GM10266 (cell line): ENCODE data around the gene MED20.

Experiments
- DNase-seq: peaks from one replicate; pipeline ENCODE4 v3.0.0; 2012; ENCODE audit errors: extremely low spot score
- TF ChIP-seq, protein P1 (sequence below): IDR thresholded peaks from 2 replicates; pipeline ENCODE4 v1.5.1; 2012; ENCODE audit warnings: mild to moderate bottlenecking, low read depth; ENCODE audit not compliant: control insufficient read depth, insufficient read depth; ENCODE audit errors: missing control alignments

Gene MED20

DNA sequence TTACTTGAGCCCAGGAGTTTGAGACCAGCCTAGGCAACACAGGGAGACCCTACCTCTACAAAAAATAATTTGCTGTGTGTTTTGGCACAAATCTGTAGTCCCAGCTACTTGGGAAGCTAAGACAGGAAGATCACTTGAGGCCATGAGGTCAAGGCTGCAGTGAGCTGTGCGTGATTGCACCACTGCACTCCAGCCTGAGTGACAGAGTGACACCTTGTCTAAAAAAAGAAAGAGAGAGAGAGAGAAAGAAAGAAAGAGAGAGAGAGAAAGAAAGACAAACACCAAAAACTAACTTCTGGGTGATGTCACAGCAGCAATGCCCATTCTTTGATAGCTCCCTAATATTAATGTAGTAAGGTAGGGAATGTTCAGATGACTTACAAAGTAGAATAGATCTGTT, 46.2 kb downstream of the MED20 start:
- no peak for DNase-seq

DNA sequence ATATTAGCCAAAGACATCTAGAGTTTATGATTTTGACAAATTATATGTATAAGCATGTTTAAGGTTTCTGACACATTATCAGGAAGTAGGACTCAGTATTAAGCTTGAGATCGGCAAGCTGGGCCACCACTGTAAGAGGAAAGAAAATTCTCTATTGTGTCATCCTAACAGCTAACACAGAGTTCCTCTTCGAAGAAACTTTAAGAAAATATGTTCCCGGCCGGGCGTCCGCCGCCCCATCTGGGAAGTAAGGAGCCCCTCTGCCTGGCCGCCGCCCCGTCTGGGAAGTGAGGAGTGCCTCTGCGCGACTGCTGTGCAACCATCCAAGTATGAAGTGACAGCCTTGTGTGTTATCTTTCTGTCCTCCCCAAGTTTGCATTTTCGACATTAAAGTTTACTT, 48.8 kb downstream of the MED20 start:
- TF ChIP-seq, protein P1, sequence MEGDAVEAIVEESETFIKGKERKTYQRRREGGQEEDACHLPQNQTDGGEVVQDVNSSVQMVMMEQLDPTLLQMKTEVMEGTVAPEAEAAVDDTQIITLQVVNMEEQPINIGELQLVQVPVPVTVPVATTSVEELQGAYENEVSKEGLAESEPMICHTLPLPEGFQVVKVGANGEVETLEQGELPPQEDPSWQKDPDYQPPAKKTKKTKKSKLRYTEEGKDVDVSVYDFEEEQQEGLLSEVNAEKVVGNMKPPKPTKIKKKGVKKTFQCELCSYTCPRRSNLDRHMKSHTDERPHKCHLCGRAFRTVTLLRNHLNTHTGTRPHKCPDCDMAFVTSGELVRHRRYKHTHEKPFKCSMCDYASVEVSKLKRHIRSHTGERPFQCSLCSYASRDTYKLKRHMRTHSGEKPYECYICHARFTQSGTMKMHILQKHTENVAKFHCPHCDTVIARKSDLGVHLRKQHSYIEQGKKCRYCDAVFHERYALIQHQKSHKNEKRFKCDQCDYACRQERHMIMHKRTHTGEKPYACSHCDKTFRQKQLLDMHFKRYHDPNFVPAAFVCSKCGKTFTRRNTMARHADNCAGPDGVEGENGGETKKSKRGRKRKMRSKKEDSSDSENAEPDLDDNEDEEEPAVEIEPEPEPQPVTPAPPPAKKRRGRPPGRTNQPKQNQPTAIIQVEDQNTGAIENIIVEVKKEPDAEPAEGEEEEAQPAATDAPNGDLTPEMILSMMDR = no peak
- no peak for DNase-seq

More for the DNA sequence above, 46.2 kb downstream of the MED20 start:
- TF ChIP-seq, protein P1 = no peak

DNA sequence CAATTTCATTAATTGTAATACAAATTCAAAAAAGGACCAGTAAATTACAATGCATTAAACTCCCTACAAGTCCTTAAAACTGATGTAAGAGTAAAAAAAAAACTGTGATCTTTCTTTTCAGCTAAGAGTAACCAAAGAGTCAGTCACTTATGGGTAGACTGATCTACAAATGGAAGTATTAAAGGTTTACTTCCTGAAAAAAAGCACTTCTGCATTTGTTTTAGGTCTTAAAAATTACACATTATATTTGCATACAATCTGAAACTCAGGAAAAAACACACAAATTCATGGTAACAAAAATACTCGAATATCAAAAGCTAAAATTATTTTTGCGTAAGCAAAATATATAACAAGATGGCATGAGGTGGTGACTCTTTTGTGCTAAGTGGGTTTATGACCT, 49.2 kb downstream of the MED20 start:
- TF ChIP-seq, protein P1 = no peak

DNA sequence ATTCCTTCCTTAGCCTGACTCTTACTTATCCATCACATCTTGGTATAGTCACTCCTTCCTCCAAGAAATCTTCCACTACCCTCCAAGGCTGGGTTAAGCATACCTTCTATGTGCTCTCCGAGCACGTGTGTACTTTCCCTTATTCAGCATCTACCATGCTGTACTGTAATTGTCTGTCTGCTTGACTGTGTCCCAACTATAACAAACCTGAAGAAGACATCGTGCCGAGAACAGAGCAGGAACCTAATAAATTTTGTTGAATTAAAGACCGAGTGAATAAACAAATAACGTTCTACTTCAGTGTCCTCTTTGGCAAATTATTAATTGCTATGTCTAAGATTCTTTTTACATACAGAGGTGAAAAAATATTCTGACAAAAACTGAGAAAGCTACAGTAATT, 61.6 kb downstream of the MED20 start:
- no peak for DNase-seq
- TF ChIP-seq, protein P1 = no peak

More for the DNA sequence above, 49.2 kb downstream of the MED20 start:
- no peak for DNase-seq

DNA sequence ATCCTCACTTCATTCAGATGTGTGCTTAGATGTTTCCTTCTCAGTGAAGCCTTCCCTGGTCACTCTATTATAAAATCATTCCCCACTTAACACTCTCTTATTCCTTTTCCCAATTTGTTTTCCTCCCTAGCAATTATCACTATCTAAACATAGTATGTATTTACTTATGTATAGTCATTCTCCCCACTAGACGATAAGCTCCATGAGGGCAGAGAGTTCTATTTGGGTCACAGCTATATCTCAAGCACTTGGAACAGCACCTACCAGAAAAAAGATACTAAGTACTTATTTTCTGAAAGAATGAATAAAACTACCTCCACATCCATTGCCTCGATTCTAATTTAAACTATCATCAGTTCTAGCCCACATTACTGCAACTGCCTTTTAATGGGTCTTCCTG, 62.2 kb downstream of the MED20 start:
- TF ChIP-seq, protein P1 = no peak
- no peak for DNase-seq
